IMR-90 (cell line): ENCODE results near the gene ARRDC3. TPM values are rescaled to one million over a fixed set of nuclear protein-coding genes. Genes with fewer than 3 reads are reported as not detected.

Experiments used
- ATAC-seq: fragments of 200-7000 bp; cut with Tn5 transposase; 2 replicates; pipeline ENCODE4 v1.9.1; 2020; ENCODE audit warnings: low read depth, mild to moderate bottlenecking, moderate library complexity
- BruUV-seq: library from RNA; stranded (reverse); fragments of 400-500 nt; replicated peaks from 2 replicates; lab custom pipeline; 2021; lab: Mats Ljungman, UMichigan
- CTCF ChIA-PET: fragments of 300-600 bp; formaldehyde crosslinking; extraction: SDS; loops from one replicate; lab custom pipeline; 2021; ENCODE audit warnings: antibody characterized with exemption; lab: Yijun Ruan, JAX
- POLR2A ChIA-PET: fragments of 300-600 bp; sonication (Branson Sonifier 250); formaldehyde crosslinking; loops from one replicate; lab custom pipeline; 2022; ENCODE audit warnings: antibody characterized with exemption; ENCODE audit not compliant: unreplicated experiment; lab: Charles Lee
- DNase-seq: peaks from one replicate; pipeline ENCODE4 v3.0.0; 2013
- H2AFZ ChIP-seq: replicated peaks from 2 replicates; pipeline ENCODE3; 2013; ENCODE audit warnings: low read length, mild to moderate bottlenecking; ENCODE audit not compliant: poor library complexity
- H2AK5ac ChIP-seq: 2 replicates; pipeline ENCODE4 v1.6.1; 2013; ENCODE audit warnings: low read depth, low read length, inconsistent platforms
- H2AK9ac ChIP-seq: replicated peaks from 2 replicates; pipeline ENCODE3; 2013; ENCODE audit warnings: mild to moderate bottlenecking, low read depth, low read length, moderate library complexity; ENCODE audit not compliant: poor library complexity
- H2BK120ac ChIP-seq: 2 replicates; pipeline ENCODE4 v1.6.1; 2013; ENCODE audit warnings: low read depth, low read length, inconsistent platforms
- H2BK15ac ChIP-seq: 3 replicates; pipeline ENCODE4 v1.6.1; 2013; ENCODE audit warnings: low read depth, low read length, inconsistent platforms
- H2BK20ac ChIP-seq: 2 replicates; pipeline ENCODE4 v1.6.1; 2013; ENCODE audit warnings: low read depth, mild to moderate bottlenecking, inconsistent platforms, low read length, moderate library complexity
- H2BK5ac ChIP-seq: 2 replicates; pipeline ENCODE4 v1.6.1; 2013; ENCODE audit warnings: mild to moderate bottlenecking, low read depth, low read length, inconsistent platforms; ENCODE audit not compliant: poor library complexity, severe bottlenecking
- H3K14ac ChIP-seq: replicated peaks from 2 replicates; pipeline ENCODE4 v1.6.1; 2013; ENCODE audit warnings: low read depth, low read length, inconsistent platforms
- H3K18ac ChIP-seq: 2 replicates; pipeline ENCODE4 v1.6.1; 2013; ENCODE audit warnings: low read depth, low read length, control low read depth
- H3K23ac ChIP-seq: 2 replicates; pipeline ENCODE4 v1.6.1; 2013; ENCODE audit warnings: low read depth, low read length, inconsistent platforms
- H3K27ac ChIP-seq: 2 replicates; pipeline ENCODE4 v1.5.1; 2013; ENCODE audit warnings: mild to moderate bottlenecking, control low read depth, low read length; ENCODE audit not compliant: insufficient read depth
- H3K27me3 ChIP-seq: 2 replicates; pipeline ENCODE4 v1.6.1; 2013; ENCODE audit warnings: low read length; ENCODE audit not compliant: control insufficient read depth, insufficient read depth
- H3K36me3 ChIP-seq: 2 replicates; pipeline ENCODE4 v1.6.1; 2013; ENCODE audit warnings: low read length, mixed read lengths; ENCODE audit not compliant: control insufficient read depth, insufficient read depth
- H3K4ac ChIP-seq: 2 replicates; pipeline ENCODE4 v1.6.1; 2013; ENCODE audit warnings: low read depth, low read length, inconsistent platforms
- H3K4me1 ChIP-seq: 2 replicates; pipeline ENCODE4 v1.6.1; 2013; ENCODE audit warnings: low read length, mixed read lengths; ENCODE audit not compliant: control insufficient read depth, insufficient read depth
- H3K4me2 ChIP-seq: 2 replicates; pipeline ENCODE4 v1.6.1; 2013; ENCODE audit warnings: low read depth, mild to moderate bottlenecking, control low read depth, low read length, moderate library complexity
- H3K4me3 ChIP-seq: 2 replicates; pipeline ENCODE4 v1.5.1; 2013; ENCODE audit warnings: low read depth, mild to moderate bottlenecking, control low read depth, low read length, moderate library complexity; ENCODE audit not compliant: insufficient read depth
- H3K56ac ChIP-seq: 2 replicates; pipeline ENCODE4 v1.6.1; 2013; ENCODE audit warnings: low read length, inconsistent platforms; ENCODE audit not compliant: insufficient read depth; ENCODE audit errors: extremely low read depth
- H3K79me1 ChIP-seq, 2 experiments: 2 replicates each; pipeline ENCODE4 v1.6.1; 2013; ENCODE audit warnings: low read length in 2 of 2, inconsistent platforms in 1 of 2, low read depth in 1 of 2
- H3K9ac ChIP-seq: 2 replicates; pipeline ENCODE4 v1.6.1; 2013; ENCODE audit warnings: low read depth, low read length, control low read depth
- H3K9me1 ChIP-seq: 2 replicates; pipeline ENCODE4 v1.6.1; 2013; ENCODE audit warnings: low read length, inconsistent platforms; ENCODE audit not compliant: insufficient read depth
- H3K9me3 ChIP-seq: 2 replicates; pipeline ENCODE4 v1.6.1; 2013; ENCODE audit warnings: low read length; ENCODE audit not compliant: control insufficient read depth, insufficient read depth
- H4K20me1 ChIP-seq: 2 replicates; pipeline ENCODE4 v1.6.1; 2013; ENCODE audit warnings: low read length, inconsistent platforms; ENCODE audit not compliant: insufficient read depth
- H4K5ac ChIP-seq: 2 replicates; pipeline ENCODE4 v1.6.1; 2013; ENCODE audit warnings: mild to moderate bottlenecking, low read depth, low read length, control low read depth
- H4K8ac ChIP-seq, 2 experiments: 2 replicates each; pipeline ENCODE4 v1.6.1; 2013; ENCODE audit warnings: low read depth in 2 of 2, low read length in 2 of 2, control low read depth in 1 of 2, inconsistent platforms in 1 of 2
- H4K91ac ChIP-seq: 2 replicates; pipeline ENCODE4 v1.6.1; 2013; ENCODE audit warnings: low read depth, low read length, inconsistent platforms; ENCODE audit not compliant: insufficient read depth
- BHLHE40 ChIP-seq: fragments of 150-350 bp; IDR thresholded peaks from 2 replicates; pipeline ENCODE4 v1.6.1; 2016; ENCODE audit warnings: mild to moderate bottlenecking, low read depth, low read length
- CEBPB ChIP-seq: IDR thresholded peaks from 2 replicates; pipeline ENCODE4 v1.6.1; 2012; ENCODE audit warnings: low read depth, low read length, improper control_type of control experiment
- CHD1 ChIP-seq: IDR thresholded peaks from 2 replicates; pipeline ENCODE4 v1.6.1; 2012; ENCODE audit warnings: low read depth, low read length, improper control_type of control experiment
- FOS ChIP-seq: fragments of 150-350 bp; IDR thresholded peaks from 2 replicates; pipeline ENCODE4 v1.6.1; 2016; ENCODE audit warnings: low read depth, low read length
- MAFK ChIP-seq: IDR thresholded peaks from 2 replicates; pipeline ENCODE4 v1.6.1; 2012; ENCODE audit warnings: low read depth, low read length, improper control_type of control experiment
- MAZ ChIP-seq: IDR thresholded peaks from 2 replicates; pipeline ENCODE4 v1.6.1; 2012; ENCODE audit warnings: low read depth, mild to moderate bottlenecking, low read length, improper control_type of control experiment, moderate library complexity, borderline replicate concordance
- MXI1 ChIP-seq: IDR thresholded peaks from 2 replicates; pipeline ENCODE4 v1.6.1; 2012; ENCODE audit warnings: low read depth, mild to moderate bottlenecking, low read length, moderate library complexity, borderline replicate concordance
- NFE2L2 ChIP-seq: fragments of 150-350 bp; IDR thresholded peaks from 2 replicates; pipeline ENCODE4 v1.6.1; 2016; ENCODE audit warnings: low read depth, mild to moderate bottlenecking, low read length
- POLR2A ChIP-seq: IDR thresholded peaks from 2 replicates; pipeline ENCODE4 v1.6.1; 2012; ENCODE audit warnings: mild to moderate bottlenecking, low read depth, low read length
- RAD21 ChIP-seq: IDR thresholded peaks from 2 replicates; pipeline ENCODE4 v1.6.1; 2012; ENCODE audit warnings: low read length, improper control_type of control experiment
- RCOR1 ChIP-seq: IDR thresholded peaks from 2 replicates; pipeline ENCODE4 v1.6.1; 2012; ENCODE audit warnings: mild to moderate bottlenecking, low read length, improper control_type of control experiment; ENCODE audit not compliant: insufficient replicate concordance
- RFX5 ChIP-seq: IDR thresholded peaks from 2 replicates; pipeline ENCODE4 v1.8.0; 2012; ENCODE audit warnings: low read depth, mild to moderate bottlenecking, low read length, moderate library complexity
- SMC3 ChIP-seq: fragments of 150-350 bp; IDR thresholded peaks from 2 replicates; pipeline ENCODE4 v1.6.1; 2016; ENCODE audit warnings: low read depth, mild to moderate bottlenecking, antibody characterized with exemption, low read length, moderate library complexity
- WGBS, 2 experiments: methylation state at CpG; one replicate each; pipeline versions ENCODE4 v1.1.5 to v1.1.7; 2013; ENCODE audit warnings: missing lambda C conversion rate in 2 of 2; ENCODE audit not compliant: insufficient read length in 1 of 2; ENCODE audit errors: extremely low coverage in 2 of 2; 5-methylcytosine and 5-hydroxymethylcytosine counted together
- dilution Hi-C: fragments of 300-500 bp; cut with HindIII; formaldehyde crosslinking; loops from one replicate; pipeline ENCODE4 v1.14.3; 2018; ENCODE audit warnings: low sequenced_read_pairs; ENCODE audit not compliant: unreplicated experiment
- in situ Hi-C: fragments of 300-500 bp; cut with MboI; formaldehyde crosslinking; loops from 3 replicates; pipeline ENCODE4 v1.14.3; 2019; ENCODE audit warnings: low sequenced_read_pairs, inconsistent platforms, mixed read lengths
- intact Hi-C: fragments of 100-400 bp; cut with micrococcal nuclease; formaldehyde crosslinking; loops from 2 replicates; pipeline ENCODE4 v1.10.0; 2022
- polyA plus RNA-seq, 3 experiments: library from polyadenylated mRNA; depleted of rRNA; stranded (reverse); fragments of >200 nt; gene quantifications; 2 replicates each; pipeline ENCODE4 v1.2.3, GENCODE V29; 2012; ENCODE audit warnings: low replicate concordance in 1 of 3
- total RNA-seq: library from RNA; depleted of rRNA; stranded (reverse); fragments of >200 nt; gene quantifications from 2 replicates; pipeline ENCODE4 v1.2.3, GENCODE V29; 2012
- TF ChIP-seq, protein P1 (sequence below): fragments of 150-350 bp; IDR thresholded peaks from 2 replicates; pipeline ENCODE4 v1.6.1; 2017; ENCODE audit warnings: mild to moderate bottlenecking, antibody characterized with exemption, low read length, low read depth
- TF ChIP-seq, protein P2 (sequence below): fragments of 150-350 bp; IDR thresholded peaks from 2 replicates; pipeline ENCODE4 v1.6.1; 2016; ENCODE audit warnings: low read depth, mild to moderate bottlenecking, low read length, moderate library complexity, borderline replicate concordance
- TF ChIP-seq, protein P3 (sequence below): conservative IDR thresholded peaks from 2 replicates; pipeline ENCODE4 v1.5.1; 2012; ENCODE audit warnings: mild to moderate bottlenecking, low read depth, low read length, improper control_type of control experiment

Gene ARRDC3
- total and polyA plus RNA-seq, 2 of the 4 experiments (the other 2 are of a cell fraction), result 19.3 to 86.7 TPM

GRCh38 chr5:91373600-91373999, 9.5 kb downstream of the ARRDC3 start:
- peaks cover 45% of the 10 kb centered on the region for H3K36me3 ChIP-seq
- in situ Hi-C loops (no loop called here), intact Hi-C loops (no loop called here), dilution Hi-C loops (no loop called here)
- H3K18ac ChIP-seq, result no peak overlapping the region
- H3K27ac ChIP-seq, result no peak overlapping the region
- no peak overlapping the region for H3K56ac ChIP-seq
- H3K79me1 ChIP-seq, result peaks cover 13 to 38% of the 10 kb centered on the region in 2 experiments
- no peak overlapping the region for H2AK5ac ChIP-seq
- H3K9ac ChIP-seq, result no peak overlapping the region
- no peak overlapping the region for H2AK9ac ChIP-seq
- no peak overlapping the region for H3K4me3 ChIP-seq
- no peak overlapping the region for H2BK5ac ChIP-seq
- WGBS, 2 experiments, result no CpG with 5 or more reads among the region's 5 CpGs
- no peak overlapping the region for H2AFZ ChIP-seq
- no peak overlapping the region for H4K91ac ChIP-seq
- ATAC-seq (no peak), DNase-seq (no peak)
- TF ChIP-seq RAD21 (no peak), BHLHE40 (no peak), SMC3 (no peak), MAZ (no peak), CEBPB (no peak), POLR2A (no peak), NFE2L2 (no peak), RFX5 (no peak), CHD1 (no peak), FOS (no peak), RCOR1 (no peak), MXI1 (no peak), MAFK (no peak)
- TF ChIP-seq, protein P1, sequence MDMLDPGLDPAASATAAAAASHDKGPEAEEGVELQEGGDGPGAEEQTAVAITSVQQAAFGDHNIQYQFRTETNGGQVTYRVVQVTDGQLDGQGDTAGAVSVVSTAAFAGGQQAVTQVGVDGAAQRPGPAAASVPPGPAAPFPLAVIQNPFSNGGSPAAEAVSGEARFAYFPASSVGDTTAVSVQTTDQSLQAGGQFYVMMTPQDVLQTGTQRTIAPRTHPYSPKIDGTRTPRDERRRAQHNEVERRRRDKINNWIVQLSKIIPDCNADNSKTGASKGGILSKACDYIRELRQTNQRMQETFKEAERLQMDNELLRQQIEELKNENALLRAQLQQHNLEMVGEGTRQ, result no peak
- TF ChIP-seq, protein P2, sequence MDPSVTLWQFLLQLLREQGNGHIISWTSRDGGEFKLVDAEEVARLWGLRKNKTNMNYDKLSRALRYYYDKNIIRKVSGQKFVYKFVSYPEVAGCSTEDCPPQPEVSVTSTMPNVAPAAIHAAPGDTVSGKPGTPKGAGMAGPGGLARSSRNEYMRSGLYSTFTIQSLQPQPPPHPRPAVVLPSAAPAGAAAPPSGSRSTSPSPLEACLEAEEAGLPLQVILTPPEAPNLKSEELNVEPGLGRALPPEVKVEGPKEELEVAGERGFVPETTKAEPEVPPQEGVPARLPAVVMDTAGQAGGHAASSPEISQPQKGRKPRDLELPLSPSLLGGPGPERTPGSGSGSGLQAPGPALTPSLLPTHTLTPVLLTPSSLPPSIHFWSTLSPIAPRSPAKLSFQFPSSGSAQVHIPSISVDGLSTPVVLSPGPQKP, result no peak
- TF ChIP-seq, protein P3, sequence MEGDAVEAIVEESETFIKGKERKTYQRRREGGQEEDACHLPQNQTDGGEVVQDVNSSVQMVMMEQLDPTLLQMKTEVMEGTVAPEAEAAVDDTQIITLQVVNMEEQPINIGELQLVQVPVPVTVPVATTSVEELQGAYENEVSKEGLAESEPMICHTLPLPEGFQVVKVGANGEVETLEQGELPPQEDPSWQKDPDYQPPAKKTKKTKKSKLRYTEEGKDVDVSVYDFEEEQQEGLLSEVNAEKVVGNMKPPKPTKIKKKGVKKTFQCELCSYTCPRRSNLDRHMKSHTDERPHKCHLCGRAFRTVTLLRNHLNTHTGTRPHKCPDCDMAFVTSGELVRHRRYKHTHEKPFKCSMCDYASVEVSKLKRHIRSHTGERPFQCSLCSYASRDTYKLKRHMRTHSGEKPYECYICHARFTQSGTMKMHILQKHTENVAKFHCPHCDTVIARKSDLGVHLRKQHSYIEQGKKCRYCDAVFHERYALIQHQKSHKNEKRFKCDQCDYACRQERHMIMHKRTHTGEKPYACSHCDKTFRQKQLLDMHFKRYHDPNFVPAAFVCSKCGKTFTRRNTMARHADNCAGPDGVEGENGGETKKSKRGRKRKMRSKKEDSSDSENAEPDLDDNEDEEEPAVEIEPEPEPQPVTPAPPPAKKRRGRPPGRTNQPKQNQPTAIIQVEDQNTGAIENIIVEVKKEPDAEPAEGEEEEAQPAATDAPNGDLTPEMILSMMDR, result no peak
- H4K5ac ChIP-seq, result no peak overlapping the region
- ChIA-PET CTCF (no interaction called here), POLR2A (no interaction called here)
- H3K9me3 ChIP-seq, result no peaks in the 10 kb centered on the region
- H3K4me1 ChIP-seq, result 0 out of 2 replicates have a peak, but pooled peaks cover 2% of the 10 kb centered on the region
- no peak overlapping the region for H3K23ac ChIP-seq
- H3K4me2 ChIP-seq, result no peak overlapping the region
- H2BK15ac ChIP-seq, result no peak overlapping the region
- no peak overlapping the region for H2BK120ac ChIP-seq
- 0 out of 2 replicates have a peak, but pooled peaks cover 4% of the 10 kb centered on the region for H3K9me1 ChIP-seq
- no peak overlapping the region for H4K8ac ChIP-seq
- no TSS peak for BruUV-seq
- no peak overlapping the region for H2BK20ac ChIP-seq
- no peaks in the 10 kb centered on the region for H3K27me3 ChIP-seq
- no peak overlapping the region for H3K4ac ChIP-seq
- H3K14ac ChIP-seq, result no peak overlapping the region
- H4K20me1 ChIP-seq, result peaks cover 5% of the 10 kb centered on the region; the same call in 1 of the 2 replicates
